GM21786 (cell line): ENCODE measurements around the gene PTPRE.

Experiments used
- ATAC-seq: cut with Tn5 transposase; IDR thresholded peaks from one replicate; pipeline ENCODE4 v1.9.1; 2021; ENCODE audit not compliant: unreplicated experiment

The PTPRE gene

DNA sequence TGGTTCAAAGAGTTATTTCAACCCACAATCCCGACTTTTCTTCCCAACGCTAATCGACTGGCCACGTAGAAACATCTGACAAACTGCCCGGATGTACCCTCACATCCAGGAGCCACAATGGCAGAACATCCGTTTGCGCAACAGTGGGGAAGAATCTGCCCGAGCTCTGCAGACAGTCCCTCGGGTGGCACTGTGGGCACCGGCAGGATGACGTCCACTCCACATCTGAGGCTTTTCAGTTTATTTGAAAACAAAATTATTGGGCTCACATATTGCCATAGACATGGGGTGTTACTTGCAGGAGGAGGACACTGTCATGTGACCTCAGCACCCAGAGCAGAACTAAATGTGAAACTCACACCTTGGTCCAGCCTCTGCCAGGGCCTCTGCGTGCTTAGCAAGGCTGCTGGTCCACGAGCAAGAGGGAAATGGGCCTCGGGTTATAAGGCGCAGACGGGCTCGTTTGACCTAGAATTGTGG is 135.3 kb downstream of the PTPRE start:
- no peak for ATAC-seq

DNA sequence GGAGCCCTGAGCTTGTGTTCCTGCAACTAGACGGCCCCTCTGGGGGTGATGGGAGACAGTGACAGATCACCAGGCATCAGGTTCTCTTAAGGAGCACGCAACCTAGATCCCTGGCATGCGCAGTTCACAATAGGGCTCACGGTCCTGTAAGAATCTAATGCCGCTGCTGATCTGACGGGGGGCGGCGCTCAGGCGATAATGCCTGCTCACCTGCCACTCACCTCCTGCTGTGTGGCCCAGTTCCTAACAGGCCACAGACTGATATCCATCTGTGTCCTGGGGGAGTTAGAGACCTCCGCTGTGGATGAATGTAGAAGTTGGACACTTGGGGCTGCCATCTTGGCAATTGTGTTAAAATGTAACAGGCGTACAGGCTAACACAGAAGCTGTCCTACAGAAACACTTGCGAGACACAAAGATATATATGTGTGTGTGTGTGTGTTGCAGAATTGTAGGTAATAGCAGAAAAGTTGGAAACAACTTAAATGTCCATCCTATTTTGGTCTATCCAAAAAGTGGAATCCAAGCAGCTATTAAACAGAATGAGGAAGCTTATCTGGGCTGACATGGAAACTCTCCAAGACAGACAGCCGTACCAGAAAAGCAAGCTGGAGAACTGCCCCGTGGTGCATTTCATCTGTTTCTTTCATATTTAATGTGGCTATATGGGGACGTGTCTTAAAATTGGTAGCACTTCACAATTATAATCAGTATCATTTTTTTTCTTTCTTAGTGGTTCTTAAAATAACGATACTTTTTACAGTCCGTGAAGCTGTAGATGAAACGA is 136.5 kb downstream of the PTPRE start:
- ATAC-seq = no peak

DNA sequence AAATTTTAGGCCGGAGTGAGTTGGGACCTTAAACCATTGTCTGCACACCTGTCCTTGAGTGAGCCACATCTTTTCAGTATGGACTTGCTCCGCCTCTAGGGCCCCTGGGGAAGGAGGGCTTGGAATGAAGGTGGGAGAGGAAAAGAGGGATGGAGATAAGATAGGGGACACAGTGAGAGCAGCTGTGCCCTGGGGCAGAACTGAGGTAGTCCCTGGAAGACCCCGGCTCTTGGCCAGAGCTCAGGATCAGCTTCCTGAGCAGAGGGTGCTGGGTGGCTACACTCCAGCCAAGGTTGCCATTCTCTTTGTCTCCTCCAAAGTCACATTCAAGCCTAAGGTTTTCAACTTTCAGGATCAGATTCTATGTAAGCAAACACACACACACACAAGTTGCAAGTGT is 137.3 kb downstream of the PTPRE start:
- ATAC-seq = no peak

DNA sequence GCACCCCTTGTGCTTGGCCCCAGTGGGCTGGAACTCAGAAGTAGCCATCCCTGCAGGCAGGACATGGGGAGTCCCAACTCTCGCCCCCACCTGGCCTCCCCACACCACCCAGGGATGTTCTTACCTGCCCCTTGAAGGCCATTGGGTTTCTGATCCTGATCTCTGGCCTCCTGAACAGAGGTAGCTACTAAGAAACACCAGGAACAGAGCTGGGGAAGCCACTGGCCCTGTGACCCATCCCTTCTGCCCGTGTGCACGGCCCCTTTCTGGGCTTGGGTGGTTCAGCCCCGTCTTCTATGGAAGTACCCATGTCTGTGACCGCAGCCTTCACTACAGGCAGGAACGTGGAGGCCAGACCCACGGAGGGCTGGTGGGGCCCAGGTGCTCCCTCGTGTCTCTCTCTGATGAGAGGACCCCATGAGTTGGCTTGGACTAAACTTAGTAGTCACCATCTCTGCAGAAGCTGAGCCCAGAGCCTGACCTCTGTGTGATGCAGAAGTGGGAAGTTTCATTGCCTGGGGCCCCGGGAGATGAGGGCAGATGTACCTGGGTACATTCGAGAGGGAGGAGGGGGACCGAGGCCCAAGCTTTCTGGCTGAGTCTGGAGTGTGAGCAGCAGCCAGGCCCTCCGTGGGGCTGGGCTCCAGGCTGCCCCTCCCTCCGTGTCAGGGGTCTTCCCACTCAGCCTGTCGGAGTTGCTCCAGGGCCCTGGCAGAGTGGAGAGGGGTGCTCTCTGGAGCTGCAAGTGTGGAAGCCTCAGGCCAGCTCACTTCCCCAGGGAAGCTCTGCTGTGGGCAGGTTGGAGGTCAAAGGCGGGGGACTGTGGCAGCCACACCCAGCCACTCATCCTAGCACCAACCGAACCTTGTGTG is 138.3 kb downstream of the PTPRE start:
- ATAC-seq = no peak

GRCh38 chr10:128045833-128046120 is 138.9 kb downstream of the PTPRE start:
- ATAC-seq = no peak

DNA sequence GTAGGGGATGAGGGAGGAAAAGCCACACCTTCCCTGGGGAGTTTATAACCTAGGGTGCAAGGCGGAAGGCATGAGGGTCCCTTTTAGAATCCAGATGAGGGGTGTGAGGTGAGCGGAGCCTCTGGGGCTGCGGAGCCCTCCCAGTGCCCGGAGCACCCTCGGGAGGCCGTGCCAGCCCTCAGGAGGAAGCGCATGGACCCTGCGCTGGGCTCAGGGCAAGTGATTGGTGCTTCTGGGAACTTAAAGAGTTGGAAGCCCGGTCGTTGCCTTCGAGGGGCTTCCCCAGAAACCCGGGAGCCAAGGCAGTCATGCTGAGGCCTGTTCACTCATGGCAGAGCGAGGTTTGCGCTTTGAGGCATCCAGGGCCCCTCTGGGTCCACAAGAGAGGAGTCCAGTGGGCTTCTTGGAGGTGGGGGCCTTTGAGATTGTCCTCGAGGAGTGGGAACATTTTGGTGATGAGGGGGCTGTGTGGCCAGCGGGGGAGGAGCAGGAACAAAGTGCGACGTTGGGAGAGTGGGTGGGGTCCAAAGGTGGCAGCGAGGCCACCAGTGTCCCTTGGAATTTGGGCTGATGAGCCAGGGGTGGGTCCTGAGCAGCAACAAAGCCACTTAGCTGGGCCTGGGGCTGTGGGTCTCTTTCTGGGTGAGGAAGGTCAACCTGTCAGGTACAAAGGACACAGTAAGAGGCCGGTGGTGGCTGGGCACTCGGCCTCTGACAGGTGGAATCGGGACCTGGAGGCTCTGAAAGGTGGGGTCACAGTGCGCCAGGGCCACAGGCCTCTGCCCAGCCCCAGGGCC is 139.5 kb downstream of the PTPRE start:
- no peak for ATAC-seq

DNA sequence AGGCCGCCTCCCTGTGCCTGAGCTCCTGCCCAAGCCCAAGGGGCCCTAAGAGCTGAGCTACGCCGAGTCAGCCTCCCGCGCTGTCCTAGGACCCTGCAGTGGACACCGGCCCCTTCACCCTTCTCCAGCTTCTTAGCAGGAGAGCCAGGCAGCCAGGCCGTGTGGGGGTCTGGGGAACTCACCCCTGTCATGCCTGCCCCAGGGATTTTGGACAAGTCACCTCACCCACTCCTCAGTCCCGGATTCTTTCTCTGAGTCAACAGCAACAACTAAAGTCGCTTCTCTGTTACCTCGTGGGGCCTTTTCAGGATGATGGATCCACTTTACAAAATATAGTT is 140.0 kb downstream of the PTPRE start:
- ATAC-seq = no peak

DNA sequence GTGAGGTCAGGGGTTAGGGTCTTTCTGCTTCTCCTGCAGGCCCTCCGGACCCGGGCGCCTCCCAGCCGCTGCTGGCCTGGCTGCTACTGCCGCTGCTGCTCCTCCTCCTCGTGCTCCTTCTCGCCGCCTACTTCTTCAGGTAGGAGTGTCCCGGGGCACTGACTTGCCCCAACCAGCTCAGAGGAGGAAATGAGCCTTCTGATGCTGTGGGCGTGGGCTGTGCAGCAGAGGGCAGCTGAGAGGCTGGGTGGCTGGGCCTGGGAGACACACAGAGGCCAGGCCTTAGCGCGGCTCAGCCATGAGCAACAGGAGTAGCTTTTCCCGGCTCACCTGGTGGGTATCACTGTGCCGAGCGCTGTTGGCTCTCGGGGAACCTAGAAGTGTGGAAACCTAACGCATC is 140.4 kb downstream of the PTPRE start:
- peak; percentile 98 for ATAC-seq

DNA sequence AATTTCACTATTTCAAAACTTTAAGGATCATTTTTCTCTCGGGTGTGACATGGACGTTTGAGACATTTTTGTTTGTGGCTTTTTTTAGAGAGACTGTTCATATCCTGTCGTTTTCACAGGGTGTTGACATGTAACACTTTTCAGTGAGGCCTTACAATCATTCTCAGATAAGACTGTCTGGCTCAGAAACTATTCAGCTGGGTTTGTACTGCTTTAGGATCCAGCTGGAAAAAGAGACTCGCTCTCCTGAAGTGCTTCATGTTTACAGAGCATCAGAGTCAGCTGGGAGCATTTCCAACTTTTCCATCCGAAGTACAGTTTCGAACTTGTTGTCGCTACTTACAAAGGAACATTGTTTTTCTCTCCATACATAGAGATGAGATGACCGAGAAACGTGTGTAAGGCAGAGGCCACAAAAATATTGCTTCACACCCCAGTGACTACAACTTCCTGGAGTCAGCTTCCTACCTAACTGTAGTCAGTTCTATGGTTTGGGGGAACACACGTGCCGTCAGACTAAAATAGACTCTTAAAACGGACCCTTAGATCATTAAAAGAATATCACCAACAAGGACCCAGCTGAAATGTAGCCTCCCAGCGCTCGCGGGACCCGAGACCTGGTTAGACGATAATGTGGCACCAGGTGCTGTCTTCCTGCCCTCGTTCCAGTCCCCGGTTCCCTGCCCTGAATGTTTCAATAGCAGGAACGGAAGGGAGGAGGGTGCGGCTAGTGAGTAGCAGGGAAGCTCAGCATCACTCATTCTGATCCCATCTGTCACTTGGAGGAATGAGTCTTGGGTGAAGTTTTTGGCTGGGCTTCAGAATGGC is 141.3 kb downstream of the PTPRE start:
- ATAC-seq = peak; percentile 27

- no peak for ATAC-seq
Measured at GRCh38 chr10:128048819-128049210, 141.9 kb downstream of the PTPRE start.

- ATAC-seq = no peak
Measured at GRCh38 chr10:128049226-128050120, 142.6 kb downstream of the PTPRE start.

GRCh38 chr10:128050121-128050516 is 143.2 kb downstream of the PTPRE start:
- no peak for ATAC-seq

GRCh38 chr10:128050936-128051335 is 144.0 kb downstream of the PTPRE start:
- ATAC-seq = no peak

DNA sequence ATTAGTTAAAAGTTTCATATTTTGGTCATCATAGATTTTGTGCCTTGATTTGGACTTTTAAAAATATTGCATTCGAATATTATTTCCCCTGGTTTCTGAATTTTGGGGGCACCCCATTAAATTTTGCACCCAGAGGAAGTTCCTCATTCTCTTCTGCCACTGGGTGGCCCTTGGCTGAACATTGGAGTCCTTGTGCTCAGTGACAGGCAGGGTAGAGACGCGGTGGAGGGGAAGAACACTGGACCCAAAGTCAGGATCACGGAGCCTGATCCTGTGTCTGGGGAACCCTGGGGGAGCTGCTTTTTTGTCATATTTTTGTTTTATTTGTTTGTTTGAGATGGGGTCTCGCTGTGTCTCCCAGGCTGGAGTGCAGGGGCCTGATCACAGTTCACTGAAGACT is 144.6 kb downstream of the PTPRE start:
- ATAC-seq = no peak

- no peak for ATAC-seq
Measured at GRCh38 chr10:128052696-128053095, 145.8 kb downstream of the PTPRE start.

- ATAC-seq = no peak
Measured at GRCh38 chr10:128053356-128053755, 146.5 kb downstream of the PTPRE start.

GRCh38 chr10:128054163-128054970 is 147.5 kb downstream of the PTPRE start:
- no peak for ATAC-seq

DNA sequence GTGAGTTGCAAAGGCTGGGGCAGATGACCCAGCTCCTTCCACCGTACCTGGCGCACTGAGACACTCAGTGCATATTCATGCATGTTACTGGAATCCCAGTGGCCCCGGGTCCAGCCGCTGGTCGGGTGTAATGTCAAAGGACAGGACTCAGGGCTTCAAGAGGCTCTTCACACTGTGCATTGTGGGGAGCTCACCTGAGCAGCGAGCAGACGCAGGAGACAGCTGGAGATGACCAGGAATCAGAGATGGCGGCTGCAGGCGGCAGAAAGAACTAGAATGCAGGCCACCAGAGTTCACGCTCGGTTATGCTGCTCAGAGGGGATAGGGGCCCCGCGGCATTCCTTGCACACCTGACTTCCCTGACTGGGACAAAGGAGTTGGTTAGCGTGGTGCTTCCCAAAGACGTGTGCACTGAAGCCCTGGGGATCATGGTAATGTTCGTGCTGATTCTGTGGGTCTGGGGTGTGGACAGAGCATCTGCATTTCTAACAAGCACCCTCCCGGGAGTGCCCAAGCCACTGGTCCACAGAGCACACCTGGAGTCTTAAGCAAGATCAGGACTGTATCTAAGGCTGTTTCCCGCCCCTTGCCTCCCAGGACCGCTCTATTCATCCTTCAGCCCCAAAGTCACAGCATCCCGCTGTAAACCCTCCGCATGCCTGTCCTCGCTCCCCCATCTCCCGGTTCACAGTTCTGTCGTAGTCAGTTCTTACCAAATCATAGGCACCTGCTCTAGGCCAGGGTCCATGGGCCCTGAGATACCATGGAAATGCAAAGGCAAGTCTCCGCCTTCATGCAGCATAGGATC is 148.4 kb downstream of the PTPRE start:
- no peak for ATAC-seq
